Adrenal gland (tissue), 5 donors: ENCODE measurements around the gene PANK2.

Experiments
- CTCF ChIP-seq, 6 experiments: fragments of 450-650 bp in 4 of 6; fragments of 200-600 bp in 2 of 6; sonication (generic) in 1 of 6; IDR thresholded peaks; 1 replicate in 5 of 6; 2 replicates in 1 of 6; pipeline versions ENCODE4 v1.5.1 to v1.8.0; 2016 to 2021; ENCODE audit warnings: antibody characterized with exemption in 6 of 6, mild to moderate bottlenecking in 2 of 6, moderate library complexity in 1 of 6
- POLR2A ChIP-seq, 2 donors: fragments of 450-650 bp; IDR thresholded peaks; one replicate each; pipeline ENCODE4 v1.6.1; 2017; ENCODE audit warnings: antibody characterized with exemption in 2 of 2, mild to moderate bottlenecking in 2 of 2, moderate library complexity in 1 of 2
- donor health status: DM: no; HTN: no; CAD: no.

GRCh38 chr20:3857405-3857804 is 31.8 kb upstream of the PANK2 start:
- TF ChIP-seq CTCF (IDR thresholded peaks at IDR 0.05) (no peak), POLR2A (IDR thresholded peaks at IDR 0.05) (no peak)
